DOHH2 (cell line): Measurements from ENCODE around the gene AXIN2.

Source experiments
- H3F3A ChIP-seq: fragments of 200-600 bp; sonication (generic), shearing (Covaris generic); 2 replicates; pipeline ENCODE4 v1.6.0; 2016; ENCODE audit warnings: antibody characterized with exemption, mild to moderate bottlenecking; ENCODE audit not compliant: control insufficient read depth, insufficient read depth
- H3K27ac ChIP-seq: fragments of 200-600 bp; sonication (generic); 2 replicates; pipeline ENCODE4 v1.5.1; 2014; ENCODE audit warnings: low read depth, mild to moderate bottlenecking, low read length, moderate library complexity
- H3K27me3 ChIP-seq: fragments of 200-600 bp; sonication (generic); 2 replicates; pipeline ENCODE4 v1.6.1; 2014; ENCODE audit warnings: mild to moderate bottlenecking, low read length, mixed read lengths; ENCODE audit not compliant: control insufficient read depth
- H3K36me3 ChIP-seq: fragments of 200-600 bp; sonication (generic); 2 replicates; pipeline ENCODE4 v1.6.1; 2014; ENCODE audit warnings: mild to moderate bottlenecking, low read length, moderate library complexity, mixed read lengths; ENCODE audit not compliant: control insufficient read depth
- H3K4me1 ChIP-seq: fragments of 200-600 bp; sonication (generic); 2 replicates; pipeline ENCODE4 v1.6.1; 2014; ENCODE audit warnings: mild to moderate bottlenecking, low read length, mixed read lengths; ENCODE audit not compliant: control insufficient read depth
- H3K4me2 ChIP-seq: fragments of 200-600 bp; sonication (generic); 2 replicates; pipeline ENCODE4 v1.6.0; 2014; ENCODE audit warnings: mild to moderate bottlenecking, low read length, moderate library complexity
- H3K4me3 ChIP-seq: fragments of 200-600 bp; sonication (generic); 2 replicates; pipeline ENCODE4 v1.5.1; 2014; ENCODE audit warnings: mild to moderate bottlenecking, low read length, mixed read lengths
- H3K79me2 ChIP-seq: fragments of 200-600 bp; sonication (generic); 2 replicates; pipeline ENCODE4 v1.6.1; 2014; ENCODE audit warnings: mild to moderate bottlenecking, low read length, mixed read lengths; ENCODE audit not compliant: control insufficient read depth
- H3K9me2 ChIP-seq: fragments of 200-600 bp; sonication (generic); replicated peaks from 2 replicates; pipeline ENCODE4 v1.6.1; 2014; ENCODE audit warnings: mild to moderate bottlenecking, low read length, mixed read lengths; ENCODE audit not compliant: control insufficient read depth
- H3K9me3 ChIP-seq: fragments of 200-600 bp; sonication (generic); 2 replicates; pipeline ENCODE4 v1.6.1; 2014; ENCODE audit warnings: antibody characterized with exemption, low read length, mixed read lengths; ENCODE audit not compliant: control insufficient read depth, insufficient read depth
- H4K20me1 ChIP-seq: fragments of 200-600 bp; sonication (generic); 2 replicates; pipeline ENCODE4 v1.6.0; 2014; ENCODE audit warnings: low read depth, mild to moderate bottlenecking, antibody characterized with exemption, low read length, moderate library complexity; ENCODE audit not compliant: control insufficient read depth, insufficient read depth
- CTCF ChIP-seq: fragments of 200-600 bp; sonication (generic); IDR thresholded peaks from one replicate; pipeline ENCODE4 v1.5.1; 2014; ENCODE audit warnings: antibody characterized with exemption, mild to moderate bottlenecking, low read depth, low read length; ENCODE audit not compliant: poor library complexity, severe bottlenecking
- EZH2phosphoT487 ChIP-seq: fragments of 200-600 bp; sonication (generic); IDR thresholded peaks from 2 replicates; pipeline ENCODE4 v1.6.1; 2017; ENCODE audit warnings: borderline replicate concordance, mild to moderate bottlenecking, antibody characterized with exemption, low read length, moderate library complexity, mixed read lengths

The AXIN2 gene

GRCh38 chr17:65518256-65518655, 43.2 kb downstream of the AXIN2 start:
- no peak overlapping the region for H3K27ac ChIP-seq
- H3K4me3 ChIP-seq: no peak overlapping the region
- no peak overlapping the region for H3K4me2 ChIP-seq
- H4K20me1 ChIP-seq: no peaks in the 10 kb centered on the region
- H3K4me1 ChIP-seq: no peaks in the 10 kb centered on the region
- H3K9me2 ChIP-seq: no peaks in the 10 kb centered on the region
- H3K36me3 ChIP-seq: no peaks in the 10 kb centered on the region
- H3K9me3 ChIP-seq: no peaks in the 10 kb centered on the region
- H3K27me3 ChIP-seq: no peaks in the 10 kb centered on the region
- no peaks in the 10 kb centered on the region for H3K79me2 ChIP-seq
- TF ChIP-seq CTCF: no peak
- TF ChIP-seq EZH2phosphoT487: no peak
- no peaks in the 10 kb centered on the region for H3F3A ChIP-seq

- Histone ChIP-seq H3K4me1 (no peaks in the 10 kb centered on the region), H3K27me3 (no peaks in the 10 kb centered on the region), H3F3A (no peaks in the 10 kb centered on the region), H3K4me3 (no peak overlapping the region), H4K20me1 (no peaks in the 10 kb centered on the region), H3K9me2 (no peaks in the 10 kb centered on the region), H3K4me2 (no peak overlapping the region), H3K79me2 (no peaks in the 10 kb centered on the region), H3K36me3 (no peaks in the 10 kb centered on the region), H3K27ac (no peak overlapping the region), H3K9me3 (no peaks in the 10 kb centered on the region)
- TF ChIP-seq CTCF: no peak
- TF ChIP-seq EZH2phosphoT487: no peak
These were observed 45.2 kb downstream of the AXIN2 start for GRCh38 chr17:65515959-65516948.

- no peaks in the 10 kb centered on the region for H3K79me2 ChIP-seq
- H3K27ac ChIP-seq: no peak overlapping the region
- H3K27me3 ChIP-seq: no peaks in the 10 kb centered on the region
- no peak overlapping the region for H3K4me2 ChIP-seq
- no peaks in the 10 kb centered on the region for H3K4me1 ChIP-seq
- H3K9me2 ChIP-seq: no peaks in the 10 kb centered on the region
- H3K36me3 ChIP-seq: no peaks in the 10 kb centered on the region
- no peaks in the 10 kb centered on the region for H4K20me1 ChIP-seq
- TF ChIP-seq CTCF: no peak
- TF ChIP-seq EZH2phosphoT487: no peak
- no peaks in the 10 kb centered on the region for H3K9me3 ChIP-seq
- H3K4me3 ChIP-seq: no peak overlapping the region
- no peaks in the 10 kb centered on the region for H3F3A ChIP-seq
These were observed 45.9 kb downstream of the AXIN2 start for GRCh38 chr17:65515512-65515911.
